DOHH2 (cell line): ENCODE data around the gene TEX54.

Experiments used
- EZH2phosphoT487 ChIP-seq: fragments of 200-600 bp; sonication (generic); IDR thresholded peaks from 2 replicates; pipeline ENCODE4 v1.6.1; 2017; ENCODE audit warnings: borderline replicate concordance, mild to moderate bottlenecking, antibody characterized with exemption, low read length, moderate library complexity, mixed read lengths
- TF ChIP-seq, protein P1 (sequence below): fragments of 200-600 bp; sonication (generic); IDR thresholded peaks from one replicate; pipeline ENCODE4 v1.5.1; 2014; ENCODE audit warnings: antibody characterized with exemption, mild to moderate bottlenecking, low read depth, low read length; ENCODE audit not compliant: poor library complexity, severe bottlenecking

DNA sequence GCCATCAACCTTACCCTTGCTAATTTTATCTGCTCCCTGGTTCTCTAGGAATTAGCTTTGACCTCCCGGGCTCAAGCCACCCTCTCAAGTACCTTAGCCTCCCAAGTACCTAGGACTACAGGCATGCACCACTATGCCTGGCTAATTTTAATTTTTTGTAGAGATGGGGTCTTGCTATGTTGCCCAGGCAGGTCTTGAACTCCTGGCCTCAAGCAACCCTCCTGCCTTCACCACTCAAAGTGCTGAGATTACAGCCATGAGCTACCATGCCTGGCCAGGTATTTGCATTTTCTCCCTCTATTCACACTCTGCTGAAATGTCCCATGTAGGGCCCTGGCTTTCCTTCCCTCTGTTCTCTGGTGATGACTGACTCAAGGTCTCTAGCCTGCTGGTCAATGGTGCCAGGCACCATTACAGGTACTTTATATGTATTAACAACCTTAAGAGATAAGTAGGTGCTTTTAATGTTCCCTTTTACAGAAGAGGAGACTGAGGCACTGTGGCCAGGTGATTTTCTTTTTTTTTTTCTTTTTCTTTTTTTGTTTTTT is 15.2 kb upstream of the TEX54 start:
- TF ChIP-seq, protein P1, sequence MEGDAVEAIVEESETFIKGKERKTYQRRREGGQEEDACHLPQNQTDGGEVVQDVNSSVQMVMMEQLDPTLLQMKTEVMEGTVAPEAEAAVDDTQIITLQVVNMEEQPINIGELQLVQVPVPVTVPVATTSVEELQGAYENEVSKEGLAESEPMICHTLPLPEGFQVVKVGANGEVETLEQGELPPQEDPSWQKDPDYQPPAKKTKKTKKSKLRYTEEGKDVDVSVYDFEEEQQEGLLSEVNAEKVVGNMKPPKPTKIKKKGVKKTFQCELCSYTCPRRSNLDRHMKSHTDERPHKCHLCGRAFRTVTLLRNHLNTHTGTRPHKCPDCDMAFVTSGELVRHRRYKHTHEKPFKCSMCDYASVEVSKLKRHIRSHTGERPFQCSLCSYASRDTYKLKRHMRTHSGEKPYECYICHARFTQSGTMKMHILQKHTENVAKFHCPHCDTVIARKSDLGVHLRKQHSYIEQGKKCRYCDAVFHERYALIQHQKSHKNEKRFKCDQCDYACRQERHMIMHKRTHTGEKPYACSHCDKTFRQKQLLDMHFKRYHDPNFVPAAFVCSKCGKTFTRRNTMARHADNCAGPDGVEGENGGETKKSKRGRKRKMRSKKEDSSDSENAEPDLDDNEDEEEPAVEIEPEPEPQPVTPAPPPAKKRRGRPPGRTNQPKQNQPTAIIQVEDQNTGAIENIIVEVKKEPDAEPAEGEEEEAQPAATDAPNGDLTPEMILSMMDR: no peak
- TF ChIP-seq EZH2phosphoT487: no peak
